A549 (cell line): Measurements from ENCODE around the gene HOXD12. TPM values are rescaled to one million over a fixed set of nuclear protein-coding genes. Genes with fewer than 3 reads are reported as not detected.

Experiments used
- ATAC-seq, 2 experiments: fragments of 200-7000 bp in 1 of 2; fragments of >200 bp in 1 of 2; cut with Nextera tagmentation in 1 of 2; cut with Tn5 transposase in 1 of 2; 3 replicates each; pipeline versions ENCODE4 v1.8.0 to v1.9.1; 2018 to 2020; ENCODE audit warnings: mild to moderate bottlenecking in 1 of 2, moderate library complexity in 1 of 2
- CTCF ChIA-PET: fragments of 300-600 bp; sonication (Branson Sonifier 250); formaldehyde crosslinking; extraction: SDS; loops from one replicate; lab custom pipeline; 2021; ENCODE audit warnings: antibody characterized with exemption, inconsistent platforms; lab: Yijun Ruan, JAX
- POLR2A ChIA-PET: fragments of 350-600 bp; formaldehyde crosslinking; extraction: SDS; loops from one replicate; lab custom pipeline; 2021; ENCODE audit warnings: antibody characterized with exemption, inconsistent platforms; lab: Yijun Ruan, JAX
- DNase-seq, 2 experiments: peaks; one replicate each; pipeline versions ENCODE4 v3.0.0 to v3.0.0-alpha.2; 2011 to 2016; ENCODE audit warnings: low read depth in 1 of 2, low spot score in 1 of 2
- FAIRE-seq: peaks from 2 replicates; lab custom pipeline; 2011; peaks lifted over from hg19 to GRCh38; lab: Jason Lieb, UNC
- H3K27ac ChIP-seq, 2 experiments: fragments of >200 bp; sonication (Bioruptor Twin); formaldehyde crosslinking; 3 replicates each; pipeline ENCODE4 v1.5.1; 2016 to 2017
- H3K4me1 ChIP-seq: fragments of >200 bp; sonication (Bioruptor Twin); formaldehyde crosslinking; 3 replicates; pipeline ENCODE4 v1.6.1; 2016
- H3K4me2 ChIP-seq: fragments of >200 bp; sonication (Bioruptor Twin); formaldehyde crosslinking; 3 replicates; pipeline ENCODE4 v1.6.1; 2016
- H3K4me3 ChIP-seq: fragments of >200 bp; sonication (Bioruptor Twin); formaldehyde crosslinking; 3 replicates; pipeline ENCODE4 v1.5.1; 2016
- H3K9me3 ChIP-seq: fragments of >200 bp; sonication (Bioruptor Twin); formaldehyde crosslinking; 3 replicates; pipeline ENCODE4 v1.6.1; 2016
- BCL3 ChIP-seq: fragments of >200 bp; sonication (Bioruptor Twin); formaldehyde crosslinking; IDR thresholded peaks from 3 replicates; pipeline ENCODE4 v1.6.1; 2016
- CHD2 ChIP-seq: fragments of 150-350 bp; IDR thresholded peaks from 2 replicates; pipeline ENCODE4 v1.6.1; 2014; ENCODE audit warnings: low read length; ENCODE audit not compliant: partially characterized antibody
- CTCF ChIP-seq: fragments of >200 bp; sonication (Bioruptor Twin); formaldehyde crosslinking; IDR thresholded peaks from 3 replicates; pipeline ENCODE4 v1.5.1; 2016
- FOSL2 ChIP-seq, 2 experiments: fragments of 450-650 bp in 1 of 2; fragments of >200 bp in 1 of 2; sonication (Bioruptor Twin) in 1 of 2; formaldehyde crosslinking; IDR thresholded peaks; 2 replicates each; pipeline versions ENCODE4 v1.5.0 to v1.6.1; 2016 to 2020; ENCODE audit warnings: mild to moderate bottlenecking in 1 of 2, moderate library complexity in 1 of 2
- GATA3 ChIP-seq: IDR thresholded peaks from 2 replicates; pipeline ENCODE4 v1.6.1; 2012; ENCODE audit warnings: borderline replicate concordance
- HEYL ChIP-seq: fragments of 250-450 bp; sonication (Bioruptor Pico); IDR thresholded peaks from 2 replicates; pipeline ENCODE4 v1.8.0; 2021; ENCODE audit warnings: mild to moderate bottlenecking, moderate library complexity
- HOXB5 ChIP-seq: fragments of 250-450 bp; sonication (Bioruptor Pico); IDR thresholded peaks from 2 replicates; pipeline ENCODE4 v1.5.0; 2020; ENCODE audit warnings: mild to moderate bottlenecking, moderate library complexity
- JUN ChIP-seq, 2 experiments: fragments of >200 bp; sonication (Bioruptor Twin); formaldehyde crosslinking; IDR thresholded peaks; 2 replicates in 1 of 2; 3 replicates in 1 of 2; pipeline ENCODE4 v1.6.1; 2016 to 2017
- PBX3 ChIP-seq: IDR thresholded peaks from 2 replicates; pipeline ENCODE4 v1.6.1; 2012
- POLR2A ChIP-seq: IDR thresholded peaks from 2 replicates; pipeline ENCODE4 v1.6.1; 2012; ENCODE audit warnings: mild to moderate bottlenecking, low read length
- TP53 ChIP-seq: fragments of 250-450 bp; sonication (Bioruptor Pico); IDR thresholded peaks from 2 replicates; pipeline ENCODE4 v1.5.0; 2021; ENCODE audit warnings: mild to moderate bottlenecking, moderate library complexity
- whole genome bisulfite sequencing: methylation state at CpG from one replicate; pipeline ENCODE4 v1.1.6; 2017; ENCODE audit errors: missing lambda C conversion rate; 5-methylcytosine and 5-hydroxymethylcytosine counted together
- polyA plus RNA-seq, 4 experiments: library from polyadenylated mRNA; depleted of rRNA in 3 of 4; stranded (reverse); fragments of >200 nt; fragmentation: RNase III in 1 of 4; extraction: RNeasy Plus Mini Kit Qiagen cat#74134 plus additional on column Dnase treatment in 1 of 4; gene quantifications; 2 replicates in 3 of 4; 3 replicates in 1 of 4; pipeline ENCODE4 v1.2.3, GENCODE V29; 2011 to 2017
- TF ChIP-seq, protein P1 (sequence below): IDR thresholded peaks from 2 replicates; pipeline ENCODE4 v1.6.1; 2012; ENCODE audit warnings: low read depth, borderline replicate concordance
- TF ChIP-seq, protein P2 (sequence below): IDR thresholded peaks from 2 replicates; pipeline ENCODE4 v1.6.1; 2012

Gene HOXD12
- polyA plus RNA-seq, 2 of the 4 experiments (the other 2 are of a cell fraction): not detected

DNA sequence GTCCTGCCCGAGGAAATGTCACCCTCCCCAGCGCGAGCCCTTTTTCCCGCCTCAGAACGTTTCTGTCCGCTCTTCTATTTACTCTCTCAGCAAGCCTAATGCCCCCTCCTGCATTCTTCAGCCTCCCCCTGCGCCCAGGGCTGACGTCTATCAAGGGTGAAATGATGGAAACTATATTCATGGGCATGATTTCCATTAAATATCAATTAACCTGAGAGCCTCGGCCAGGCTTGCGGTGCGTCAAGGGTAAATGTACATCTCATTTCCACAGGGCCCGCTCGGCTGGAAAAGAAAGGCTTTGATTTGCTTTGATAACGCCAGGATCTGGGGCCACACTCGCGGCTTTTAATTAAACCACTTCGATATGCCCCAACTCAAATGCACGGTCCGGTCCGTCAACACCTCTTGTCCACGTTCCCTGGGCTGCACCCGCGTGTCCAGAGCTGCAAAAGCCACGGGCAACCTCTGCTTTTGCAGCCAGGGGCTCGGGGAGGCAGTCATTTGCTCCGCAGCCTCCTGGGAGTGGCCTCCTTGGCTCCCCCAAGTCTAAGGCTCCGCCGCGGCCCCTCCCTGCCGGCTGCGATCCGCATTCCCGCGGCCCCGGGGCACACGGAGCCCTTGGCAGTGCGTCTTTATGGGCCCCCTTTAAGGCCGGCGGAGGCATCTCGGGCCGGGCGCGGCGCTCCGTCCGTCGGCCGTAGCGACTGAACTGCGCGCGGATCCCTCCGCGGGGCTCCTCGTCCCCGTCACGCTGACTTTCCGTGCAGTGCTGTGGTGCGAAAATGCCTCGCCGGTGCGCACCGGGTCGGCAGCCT is 29.6 kb downstream of the HOXD12 start, which contains the start of gene HOXD8:
HOXD8 (plus strand) TSS at position 724 of the 815 bp plus-strand sequence. CDS start 662 bp downstream, outside the sequence.
- CTCF ChIA-PET: interaction anchor here (1.0 to 9.5 kb wide), 7 partner anchors 11 to 1032 kb away, joined by 3 to 139 read pairs (median 28); no protein-coding TSS in a partner anchor
- WGBS: 67% methylated on average over 33 of the region's 64 CpGs
- FAIRE-seq: no peak

GRCh38 chr2:176129813-176130146 is 30.2 kb downstream of the HOXD12 start:
- Histone ChIP-seq H3K27ac (peak overlapping the region; percentile 88 to 94), H3K9me3 (no peaks in the 10 kb centered on the region), H3K4me3 (peak overlapping the region; percentile 81), H3K4me2 (peak overlapping the region; percentile 85), H3K4me1 (peaks cover 3% of the 10 kb centered on the region; the same call in 1 of the 3 replicates)
- 60% methylated on average over 37 of the region's 43 CpGs for WGBS
- TF ChIP-seq HEYL (CRISPR knock-in tag) (no peak), BCL3 (no peak), TP53 (CRISPR knock-in tag) (no peak), GATA3 (no peak), CTCF (no peak)
- TF ChIP-seq, protein P1, sequence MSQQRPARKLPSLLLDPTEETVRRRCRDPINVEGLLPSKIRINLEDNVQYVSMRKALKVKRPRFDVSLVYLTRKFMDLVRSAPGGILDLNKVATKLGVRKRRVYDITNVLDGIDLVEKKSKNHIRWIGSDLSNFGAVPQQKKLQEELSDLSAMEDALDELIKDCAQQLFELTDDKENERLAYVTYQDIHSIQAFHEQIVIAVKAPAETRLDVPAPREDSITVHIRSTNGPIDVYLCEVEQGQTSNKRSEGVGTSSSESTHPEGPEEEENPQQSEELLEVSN: no peak
- FAIRE-seq: no peak
- CTCF ChIA-PET: interaction anchor here (1.0 to 9.5 kb wide), 7 partner anchors 8 to 685 kb away, joined by 3 to 139 read pairs (median 6); no protein-coding TSS in a partner anchor
- peak in 1 of 2 experiments; percentile 52; a peak in 4 of 6 replicates for ATAC-seq
- POLR2A ChIA-PET: interaction anchor here (1.2 kb wide), 1 partner anchor 140 kb away, joined by 3 read pairs; the partner anchor contains the start of gene MTX2
- no peak for DNase-seq

More for the DNA sequence above, 29.6 kb downstream of the HOXD12 start, which contains the start of gene HOXD8:
- POLR2A ChIA-PET: interaction anchor here (1.2 kb wide), 1 partner anchor 140 kb away, joined by 3 read pairs; the partner anchor contains the start of gene MTX2
- no peaks in the 10 kb centered on the region for H3K9me3 ChIP-seq
- H3K27ac ChIP-seq: peak within 1 kb of the TSS; percentile 88 to 94
- 0 out of 3 replicates have a peak, but pooled peaks cover 3% of the 10 kb centered on the region for H3K4me1 ChIP-seq
- ATAC-seq (peak; percentile 65 to 73), DNase-seq (peak; percentile 38 to 85)
- TF ChIP-seq, protein P2, sequence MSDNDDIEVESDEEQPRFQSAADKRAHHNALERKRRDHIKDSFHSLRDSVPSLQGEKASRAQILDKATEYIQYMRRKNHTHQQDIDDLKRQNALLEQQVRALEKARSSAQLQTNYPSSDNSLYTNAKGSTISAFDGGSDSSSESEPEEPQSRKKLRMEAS: peak; percentile 77
- peak in 1 of 2 experiments; percentile 50; a peak in 2 of 5 replicates for TF ChIP-seq JUN (IDR thresholded peaks at IDR 0.05)
- peak; percentile 58 for TF ChIP-seq CHD2
- no peak for TF ChIP-seq HOXB5 (CRISPR knock-in tag)
- peak; percentile 91 for TF ChIP-seq PBX3
- TF ChIP-seq, protein P1: peak; percentile 74
- peak; percentile 41 for TF ChIP-seq POLR2A
- no peak for TF ChIP-seq FOSL2 (IDR thresholded peaks at IDR 0.05)
- TF ChIP-seq FOSL2 (CRISPR knock-in tag; IDR thresholded peaks at IDR 0.05): no peak
- peak within 1 kb of the TSS; percentile 81 for H3K4me3 ChIP-seq
- peak within 1 kb of the TSS; percentile 85 for H3K4me2 ChIP-seq
